Bronchial epithelial cell (primary cell): ENCODE measurements around the gene LOXHD1. TPM values are rescaled to one million over a fixed set of nuclear protein-coding genes. Genes with fewer than 3 reads are reported as not detected.

Experiments used
- DNase-seq: peaks from one replicate; pipeline ENCODE4 v3.0.0-alpha.2; 2010; ENCODE audit warnings: low read depth
- FAIRE-seq: peaks from 2 replicates; lab custom pipeline; 2011; peaks lifted over from hg19 to GRCh38; lab: Jason Lieb, UNC
- H3K27me3 ChIP-seq: 2 replicates; pipeline ENCODE4 v1.5.1; 2011; ENCODE audit warnings: low read length; ENCODE audit not compliant: control insufficient read depth, insufficient read depth
- H3K36me3 ChIP-seq: 2 replicates; pipeline ENCODE4 v1.5.1; 2011; ENCODE audit warnings: low read length; ENCODE audit not compliant: control insufficient read depth, insufficient read depth
- H3K4me3 ChIP-seq: 2 replicates; pipeline ENCODE4 v1.5.1; 2011; ENCODE audit warnings: mild to moderate bottlenecking, low read depth, low read length, control low read depth
- total RNA-seq: library from RNA; depleted of rRNA; stranded (reverse); fragments of >200 nt; gene quantifications from 2 replicates; pipeline ENCODE4 v1.2.1, GENCODE V29; 2014
- TF ChIP-seq, protein P1 (sequence below): IDR thresholded peaks from 2 replicates; pipeline ENCODE4 v1.5.1; 2011; ENCODE audit warnings: mild to moderate bottlenecking, moderate library complexity, low read length, control low read depth, inconsistent platforms; ENCODE audit not compliant: insufficient read depth, severe bottlenecking

Gene LOXHD1
- total RNA-seq, 1 donor from 2014 or later = not detected

- Histone ChIP-seq H3K27me3 (no peaks in the 10 kb centered on the region), H3K36me3 (no peaks in the 10 kb centered on the region), H3K4me3 (no peak overlapping the region)
- TF ChIP-seq, protein P1, sequence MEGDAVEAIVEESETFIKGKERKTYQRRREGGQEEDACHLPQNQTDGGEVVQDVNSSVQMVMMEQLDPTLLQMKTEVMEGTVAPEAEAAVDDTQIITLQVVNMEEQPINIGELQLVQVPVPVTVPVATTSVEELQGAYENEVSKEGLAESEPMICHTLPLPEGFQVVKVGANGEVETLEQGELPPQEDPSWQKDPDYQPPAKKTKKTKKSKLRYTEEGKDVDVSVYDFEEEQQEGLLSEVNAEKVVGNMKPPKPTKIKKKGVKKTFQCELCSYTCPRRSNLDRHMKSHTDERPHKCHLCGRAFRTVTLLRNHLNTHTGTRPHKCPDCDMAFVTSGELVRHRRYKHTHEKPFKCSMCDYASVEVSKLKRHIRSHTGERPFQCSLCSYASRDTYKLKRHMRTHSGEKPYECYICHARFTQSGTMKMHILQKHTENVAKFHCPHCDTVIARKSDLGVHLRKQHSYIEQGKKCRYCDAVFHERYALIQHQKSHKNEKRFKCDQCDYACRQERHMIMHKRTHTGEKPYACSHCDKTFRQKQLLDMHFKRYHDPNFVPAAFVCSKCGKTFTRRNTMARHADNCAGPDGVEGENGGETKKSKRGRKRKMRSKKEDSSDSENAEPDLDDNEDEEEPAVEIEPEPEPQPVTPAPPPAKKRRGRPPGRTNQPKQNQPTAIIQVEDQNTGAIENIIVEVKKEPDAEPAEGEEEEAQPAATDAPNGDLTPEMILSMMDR = no peak
- FAIRE-seq = peak; percentile 64
- DNase-seq = no peak
Measured at GRCh38 chr18:46439037-46439436, 218.0 kb downstream of the LOXHD1 start.

DNA sequence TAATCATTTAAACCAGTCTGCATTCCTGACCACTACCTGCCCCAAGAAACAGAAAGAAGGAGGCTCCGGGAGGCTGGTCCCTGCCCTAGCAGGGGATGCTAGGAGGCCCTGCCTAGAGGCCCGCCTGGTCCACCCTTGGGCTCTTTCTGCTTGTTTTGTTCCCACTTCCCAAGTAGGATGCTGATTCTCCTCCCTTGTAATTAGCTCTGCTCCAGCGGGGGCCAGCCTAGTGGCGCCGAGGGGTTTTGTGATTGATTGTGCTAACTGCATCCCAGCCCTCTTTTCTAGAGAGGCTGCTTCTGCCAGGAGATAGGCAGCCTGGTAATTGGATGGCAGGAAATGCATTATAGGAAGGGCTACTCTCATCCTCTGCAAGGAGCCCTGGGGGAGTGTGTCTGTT, 220.0 kb downstream of the LOXHD1 start:
- no peak for FAIRE-seq
- TF ChIP-seq, protein P1 = no peak
- no peak overlapping the region for H3K4me3 ChIP-seq
- DNase-seq = no peak
- H3K36me3 ChIP-seq = peaks cover 1% of the 10 kb centered on the region
- no peaks in the 10 kb centered on the region for H3K27me3 ChIP-seq

DNA sequence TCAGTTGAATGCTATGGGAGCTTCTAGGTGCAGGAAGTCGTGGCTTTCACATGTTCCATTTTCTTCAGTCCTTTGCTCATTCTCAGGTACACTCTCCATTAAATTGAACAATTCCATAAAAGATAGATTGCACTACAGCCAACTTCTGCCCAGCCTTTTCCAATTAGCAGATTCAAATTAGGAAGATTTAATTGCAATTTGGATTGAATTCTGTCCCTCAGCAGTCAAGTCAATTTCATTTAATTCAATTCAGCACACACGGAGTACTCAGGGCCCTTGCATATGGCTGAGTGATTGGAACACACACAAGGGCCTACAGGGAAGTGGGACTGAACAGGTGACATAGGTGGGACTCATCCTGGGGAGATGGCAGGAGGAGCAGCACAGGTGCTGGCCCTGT, 220.4 kb downstream of the LOXHD1 start:
- no peak for DNase-seq
- TF ChIP-seq, protein P1 = no peak
- Histone ChIP-seq H3K27me3 (no peaks in the 10 kb centered on the region), H3K4me3 (no peak overlapping the region), H3K36me3 (peaks cover 1% of the 10 kb centered on the region)
- FAIRE-seq = no peak

GRCh38 chr18:46435031-46435430, 222.0 kb downstream of the LOXHD1 start:
- H3K4me3 ChIP-seq = no peak overlapping the region
- FAIRE-seq (no peak), DNase-seq (no peak)
- H3K36me3 ChIP-seq = peaks cover 1% of the 10 kb centered on the region
- H3K27me3 ChIP-seq = no peaks in the 10 kb centered on the region
- TF ChIP-seq, protein P1 = no peak

DNA sequence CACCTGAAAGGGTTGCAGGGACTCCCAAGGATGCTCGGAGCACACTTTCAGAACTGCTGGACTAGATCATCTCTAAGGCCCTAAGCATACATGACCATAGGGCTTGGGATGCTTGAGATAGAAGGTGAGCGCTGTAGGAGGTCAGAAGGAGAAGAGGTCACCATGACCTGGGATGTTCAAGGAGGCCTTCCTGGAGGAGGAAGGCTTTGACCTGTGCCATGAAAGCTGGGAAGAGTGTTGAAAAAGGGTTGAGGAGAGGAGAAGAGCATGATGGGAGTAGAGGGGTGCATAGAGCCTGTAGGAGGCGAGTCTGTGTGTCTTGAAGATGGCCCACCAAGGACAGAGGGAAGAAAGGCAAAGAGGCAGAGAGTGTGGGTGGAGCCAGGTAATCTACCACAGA, 222.4 kb downstream of the LOXHD1 start:
- DNase-seq (no peak), FAIRE-seq (peak; percentile 47)
- Histone ChIP-seq H3K4me3 (no peak overlapping the region), H3K36me3 (peaks cover 1% of the 10 kb centered on the region), H3K27me3 (no peaks in the 10 kb centered on the region)
- TF ChIP-seq, protein P1 = no peak

DNA sequence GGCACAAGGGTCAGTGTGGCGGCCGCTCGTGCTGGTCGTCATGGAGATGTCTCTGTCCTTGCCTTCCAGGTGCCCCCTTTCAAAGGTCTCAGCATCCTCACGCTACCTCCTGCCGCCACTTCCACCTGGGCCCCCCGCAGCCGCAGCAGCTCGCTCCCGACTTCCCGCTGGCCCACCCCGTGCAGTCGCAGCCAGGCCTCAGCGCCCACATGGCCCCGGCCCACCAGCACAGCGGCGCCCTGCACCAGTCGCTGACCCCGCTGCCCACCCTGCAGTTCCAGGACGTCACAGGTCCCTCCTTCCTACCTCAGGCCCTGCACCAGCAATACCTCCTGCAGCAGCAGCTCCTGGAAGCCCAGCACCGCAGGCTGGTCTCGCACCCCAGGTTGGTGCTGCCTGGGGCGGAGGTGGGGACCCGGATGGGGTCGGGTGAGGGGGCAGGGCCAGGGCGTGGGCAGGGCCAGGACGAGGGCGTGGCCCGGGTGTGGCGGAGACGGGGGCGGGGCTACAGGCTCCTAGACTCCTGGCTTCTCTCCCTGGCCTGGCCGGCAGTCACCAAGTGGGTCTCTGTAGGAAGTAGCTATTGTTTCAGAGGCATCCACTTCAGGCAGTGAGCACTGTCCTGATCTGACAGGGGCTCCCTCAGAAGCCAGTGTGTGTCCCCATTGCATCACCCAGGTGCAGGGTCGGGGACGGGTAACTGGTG, 223.7 kb downstream of the LOXHD1 start:
- H3K27me3 ChIP-seq = no peaks in the 10 kb centered on the region
- no peak for DNase-seq
- no peak for FAIRE-seq
- peaks cover 1% of the 10 kb centered on the region for H3K36me3 ChIP-seq
- TF ChIP-seq, protein P1 = no peak
- no peak overlapping the region for H3K4me3 ChIP-seq
